ENCODE results near the gene GNG7. TPM values are rescaled to one million over a fixed set of nuclear protein-coding genes. Genes with fewer than 3 reads are reported as not detected.
"Not testable (repeated sequence)": the region's sequence is repeated elsewhere in the genome, so short reads cannot be mapped to it uniquely, and the experiment has no call there.

Gene GNG7
- total RNA-seq, 2 donors from 2014 or later, result 5.7 to 12.9 TPM

DNA sequence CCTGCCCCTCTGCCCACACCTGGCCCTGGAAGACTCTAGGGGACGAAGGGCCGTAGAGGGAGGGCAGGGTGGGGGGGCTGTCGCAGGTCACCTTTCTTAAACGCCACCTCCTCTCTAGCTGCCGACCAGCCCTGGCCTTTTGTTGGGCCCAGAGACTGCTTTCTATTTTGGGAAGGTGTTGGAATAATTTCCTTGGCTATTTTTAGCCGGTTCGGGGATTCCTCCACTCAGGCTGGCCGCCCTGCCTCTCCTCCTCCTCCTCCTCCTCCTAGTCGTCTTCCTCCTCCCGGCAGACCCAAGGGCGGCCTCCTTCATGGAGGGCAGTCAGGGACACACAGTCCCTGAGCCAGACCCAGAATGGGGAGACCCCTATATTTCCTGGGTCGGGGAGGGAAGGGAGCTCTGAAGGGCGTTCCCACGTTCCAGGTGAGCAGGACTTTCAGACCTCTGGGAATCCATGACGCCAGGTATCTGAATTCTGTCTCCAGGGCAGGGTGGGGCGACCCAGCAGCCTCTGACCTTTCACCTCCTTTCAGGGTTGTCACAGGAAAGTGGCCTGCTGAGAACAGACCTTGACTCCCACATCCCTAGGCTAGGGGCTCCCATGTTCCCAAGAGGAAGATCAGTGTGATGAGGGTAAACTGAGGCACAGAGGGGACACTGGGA, 206.7 kb downstream of the GNG7 start:
- intact Hi-C loops (cut with DNase I), result no loop called here
- no peak for TF ChIP-seq POLR2A (IDR thresholded peaks at IDR 0.05)
- TF ChIP-seq, protein P1, sequence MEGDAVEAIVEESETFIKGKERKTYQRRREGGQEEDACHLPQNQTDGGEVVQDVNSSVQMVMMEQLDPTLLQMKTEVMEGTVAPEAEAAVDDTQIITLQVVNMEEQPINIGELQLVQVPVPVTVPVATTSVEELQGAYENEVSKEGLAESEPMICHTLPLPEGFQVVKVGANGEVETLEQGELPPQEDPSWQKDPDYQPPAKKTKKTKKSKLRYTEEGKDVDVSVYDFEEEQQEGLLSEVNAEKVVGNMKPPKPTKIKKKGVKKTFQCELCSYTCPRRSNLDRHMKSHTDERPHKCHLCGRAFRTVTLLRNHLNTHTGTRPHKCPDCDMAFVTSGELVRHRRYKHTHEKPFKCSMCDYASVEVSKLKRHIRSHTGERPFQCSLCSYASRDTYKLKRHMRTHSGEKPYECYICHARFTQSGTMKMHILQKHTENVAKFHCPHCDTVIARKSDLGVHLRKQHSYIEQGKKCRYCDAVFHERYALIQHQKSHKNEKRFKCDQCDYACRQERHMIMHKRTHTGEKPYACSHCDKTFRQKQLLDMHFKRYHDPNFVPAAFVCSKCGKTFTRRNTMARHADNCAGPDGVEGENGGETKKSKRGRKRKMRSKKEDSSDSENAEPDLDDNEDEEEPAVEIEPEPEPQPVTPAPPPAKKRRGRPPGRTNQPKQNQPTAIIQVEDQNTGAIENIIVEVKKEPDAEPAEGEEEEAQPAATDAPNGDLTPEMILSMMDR (IDR thresholded peaks at IDR 0.05), result no peak
- H3K27ac ChIP-seq, result peak overlapping the region; percentile 70 to 97 (median 90)
- peak overlapping the region in 1 of 2 donors; percentile 38 for H3K4me3 ChIP-seq
- H3K36me3 ChIP-seq (replicated peaks in 1 of 2; ENCODE audit: insufficient read depth in 1 of 2, low read depth in 2 of 2), result no peaks in the 10 kb centered on the region
- no peaks in the 10 kb centered on the region for H3K27me3 ChIP-seq
- ATAC-seq (peak; percentile 11), DNase-seq (peak in 2 of 4 donors; percentile 40 to 45)
- H3K4me1 ChIP-seq, result peaks cover 45% of the 10 kb centered on the region
- WGBS, 2 donors, result 12 to 16% methylated on average over 6 to 16 of the region's 16 CpGs
- no peaks in the 10 kb centered on the region for H3K9me3 ChIP-seq

DNA sequence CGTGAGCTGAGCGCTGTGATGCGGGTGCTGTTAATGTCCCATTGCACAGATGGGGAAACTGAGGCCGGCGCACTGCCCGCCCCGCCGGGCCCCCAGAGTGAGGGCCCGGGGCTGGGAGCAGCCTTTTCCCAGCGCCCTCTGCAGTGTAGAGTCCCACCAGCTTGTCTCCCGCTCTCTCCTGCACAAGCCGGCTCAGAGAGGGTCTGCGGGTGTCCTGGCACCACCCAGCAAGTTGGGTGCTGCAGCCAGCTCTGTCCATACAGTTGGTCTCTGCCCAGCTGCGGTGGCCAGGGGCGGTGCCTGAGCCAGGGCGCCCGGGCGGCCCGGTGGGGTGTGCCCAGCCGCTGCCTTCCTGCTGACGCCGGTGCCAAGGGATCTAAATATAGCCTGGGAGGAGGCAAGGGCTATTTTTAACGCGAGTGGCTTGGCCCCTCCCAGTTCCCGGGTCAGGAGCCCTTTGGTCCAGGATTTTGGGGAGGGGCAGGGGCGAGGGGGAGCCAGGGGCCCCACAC, 207.3 kb downstream of the GNG7 start:
- WGBS, 2 donors, result 0 to 1% methylated on average over 4 to 26 of the region's 26 CpGs
- TF ChIP-seq, protein P1 (IDR thresholded peaks at IDR 0.05), result no peak
- TF ChIP-seq POLR2A (IDR thresholded peaks at IDR 0.05), result peak in 2 of 3 donors; percentile 54 to 55
- Histone ChIP-seq H3K9me3 (no peaks in the 10 kb centered on the region), H3K36me3 (replicated peaks in 1 of 2; ENCODE audit: insufficient read depth in 1 of 2, low read depth in 2 of 2) (no peaks in the 10 kb centered on the region), H3K27ac (peak overlapping the region; percentile 70 to 97 (median 90)), H3K4me3 (peak overlapping the region in 1 of 2 donors; percentile 38), H3K27me3 (no peaks in the 10 kb centered on the region), H3K4me1 (peaks cover 51% of the 10 kb centered on the region)
- intact Hi-C loops (cut with DNase I), result no loop called here
- DNase-seq, result peak; percentile 88 to 95 (median 92)
- ATAC-seq, result peak; percentile 80

DNA sequence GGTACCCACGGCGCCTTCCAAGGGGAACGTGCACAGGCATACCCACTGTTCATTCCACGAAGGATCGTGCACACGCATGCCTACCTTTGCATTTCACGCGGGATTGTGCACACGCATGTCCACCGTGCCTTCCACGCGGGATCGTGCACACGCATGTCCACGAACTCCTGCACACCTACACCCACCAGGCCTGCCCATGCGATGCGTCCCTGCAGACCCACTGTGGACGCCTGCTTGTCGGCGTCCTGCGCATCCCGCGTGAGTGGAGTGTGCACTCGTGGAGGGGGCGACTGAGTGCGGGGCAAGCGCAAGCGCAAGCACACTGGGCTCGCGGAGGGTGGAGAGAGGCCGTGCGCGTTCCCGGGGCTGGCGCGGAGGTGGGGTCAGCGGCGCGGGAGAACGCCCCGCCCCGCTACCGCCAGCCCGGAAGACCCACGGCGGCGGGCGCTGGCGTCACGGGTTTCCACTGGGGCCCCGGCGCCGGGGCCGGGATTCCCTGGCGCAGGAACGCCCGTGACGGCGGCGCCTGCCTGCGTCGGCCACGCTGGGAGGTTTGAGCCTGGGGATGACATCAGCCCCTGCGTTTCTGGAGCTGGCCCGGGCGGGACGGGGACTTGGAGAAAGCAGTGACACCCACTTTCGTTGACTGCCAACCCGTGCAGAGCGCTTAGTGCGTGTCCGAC, 207.9 kb downstream of the GNG7 start:
- ATAC-seq, result peak; percentile 75
- Histone ChIP-seq H3K4me3 (peak overlapping the region in 1 of 2 donors; percentile 38), H3K9me3 (no peaks in the 10 kb centered on the region), H3K4me1 (peaks cover 57% of the 10 kb centered on the region), H3K27me3 (no peaks in the 10 kb centered on the region), H3K27ac (peak overlapping the region; percentile 70 to 97 (median 90)), H3K36me3 (replicated peaks in 1 of 2; ENCODE audit: insufficient read depth in 1 of 2, low read depth in 2 of 2) (no peaks in the 10 kb centered on the region)
- TF ChIP-seq, protein P1 (IDR thresholded peaks at IDR 0.05), result no peak
- TF ChIP-seq POLR2A (IDR thresholded peaks at IDR 0.05), result peak; percentile 47 to 68 (median 61)
- 8 to 48% methylated on average over 5 to 72 of the region's 72 CpGs for WGBS, 2 donors
- intact Hi-C loops (cut with DNase I), result loop anchor here (5.0 kb wide), 1 partner anchor 53 kb away; no protein-coding TSS in a partner anchor
- peak; percentile 80 to 84 (median 82) for DNase-seq

DNA sequence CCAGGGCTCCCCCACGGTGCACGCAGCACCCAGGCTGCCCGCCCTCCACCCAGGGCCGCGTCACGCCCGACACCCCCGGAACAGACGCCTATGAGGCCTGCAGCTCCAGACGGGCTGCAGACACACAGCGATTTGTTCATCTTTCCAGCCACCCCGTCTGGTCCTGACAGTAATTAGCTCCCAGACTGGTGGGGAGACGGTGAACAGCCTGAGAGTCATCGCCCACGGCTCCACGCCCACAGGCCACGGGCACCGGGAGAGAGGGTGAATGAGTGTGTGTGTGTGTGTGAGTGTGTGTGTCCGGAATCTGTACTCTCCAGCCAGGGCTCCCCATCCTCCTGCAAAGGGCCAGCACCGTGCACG, 208.4 kb downstream of the GNG7 start:
- peaks cover 59% of the 10 kb centered on the region for H3K4me1 ChIP-seq
- H3K9me3 ChIP-seq, result no peaks in the 10 kb centered on the region
- no peaks in the 10 kb centered on the region for H3K27me3 ChIP-seq
- peak overlapping the region in 1 of 4 donors; percentile 92 for H3K27ac ChIP-seq
- no peaks in the 10 kb centered on the region for H3K36me3 ChIP-seq (replicated peaks in 1 of 2; ENCODE audit: insufficient read depth in 1 of 2, low read depth in 2 of 2)
- DNase-seq (peak in 1 of 4 donors; percentile 19), ATAC-seq (no peak)
- intact Hi-C loops (cut with DNase I), result loop anchor here (5.0 kb wide), 1 partner anchor 53 kb away; no protein-coding TSS in a partner anchor
- WGBS, 2 donors, result 54 to 60% methylated on average over 13 to 21 of the region's 21 CpGs
- H3K4me3 ChIP-seq, result no peak overlapping the region
- TF ChIP-seq, protein P1 (IDR thresholded peaks at IDR 0.05), result no peak
- TF ChIP-seq POLR2A (IDR thresholded peaks at IDR 0.05), result no peak

DNA sequence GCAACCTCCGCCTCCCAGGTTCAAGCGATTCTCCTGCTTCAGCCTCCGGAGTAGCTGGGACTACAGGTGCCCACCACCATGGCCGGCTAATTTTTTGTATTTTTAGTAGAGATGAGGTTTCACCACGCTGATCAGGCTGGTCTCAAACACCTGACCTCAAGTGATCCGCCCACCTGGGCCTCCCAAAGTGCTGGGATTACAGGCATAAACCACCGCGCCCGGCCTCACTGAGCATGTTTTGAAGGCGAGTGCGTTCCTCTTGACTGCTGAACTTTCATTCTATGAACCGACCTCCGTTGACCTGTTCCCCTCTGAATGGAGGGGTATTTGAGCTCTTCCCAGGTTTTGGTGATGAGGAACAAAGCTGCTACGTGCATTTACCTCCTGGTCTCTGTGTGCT, 209.0 kb downstream of the GNG7 start:
- intact Hi-C loops (cut with DNase I), result loop anchor here (5.0 kb wide), 1 partner anchor 54 kb away; no protein-coding TSS in a partner anchor
- H3K27me3 ChIP-seq; ATAC-seq; H3K27ac ChIP-seq; DNase-seq; H3K4me3 ChIP-seq; H3K36me3 ChIP-seq (replicated peaks in 1 of 2; ENCODE audit: insufficient read depth in 1 of 2, low read depth in 2 of 2); H3K9me3 ChIP-seq: not testable (repeated sequence)
- peaks cover 59% of the 10 kb centered on the region for H3K4me1 ChIP-seq
- 88 to 89% methylated on average over 14 of the region's 14 CpGs for WGBS, 2 donors
